Ishikawa (cell line): ENCODE data around the gene PCDH15.

ENCODE experiments used
- EGR1 ChIP-seq: IDR thresholded peaks from 2 replicates; pipeline ENCODE4 v1.6.1; 2012
- FOXM1 ChIP-seq: IDR thresholded peaks from 2 replicates; pipeline ENCODE4 v1.6.1; 2012; ENCODE audit warnings: low read depth, borderline replicate concordance
- TEAD4 ChIP-seq: IDR thresholded peaks from 2 replicates; pipeline ENCODE4 v1.6.1; 2012
- ZBTB7A ChIP-seq: IDR thresholded peaks from 2 replicates; pipeline ENCODE4 v1.6.1; 2012; ENCODE audit warnings: low read depth
- TF ChIP-seq, protein P1 (sequence below): IDR thresholded peaks from 2 replicates; pipeline ENCODE4 v1.6.1; 2012; ENCODE audit warnings: low read depth, mild to moderate bottlenecking
- TF ChIP-seq, protein P2 (sequence below): IDR thresholded peaks from 2 replicates; pipeline ENCODE4 v1.6.1; 2012

- TF ChIP-seq FOXM1 = no peak
- TF ChIP-seq ZBTB7A = no peak
- no peak for TF ChIP-seq TEAD4
- no peak for TF ChIP-seq EGR1
- TF ChIP-seq, protein P1, sequence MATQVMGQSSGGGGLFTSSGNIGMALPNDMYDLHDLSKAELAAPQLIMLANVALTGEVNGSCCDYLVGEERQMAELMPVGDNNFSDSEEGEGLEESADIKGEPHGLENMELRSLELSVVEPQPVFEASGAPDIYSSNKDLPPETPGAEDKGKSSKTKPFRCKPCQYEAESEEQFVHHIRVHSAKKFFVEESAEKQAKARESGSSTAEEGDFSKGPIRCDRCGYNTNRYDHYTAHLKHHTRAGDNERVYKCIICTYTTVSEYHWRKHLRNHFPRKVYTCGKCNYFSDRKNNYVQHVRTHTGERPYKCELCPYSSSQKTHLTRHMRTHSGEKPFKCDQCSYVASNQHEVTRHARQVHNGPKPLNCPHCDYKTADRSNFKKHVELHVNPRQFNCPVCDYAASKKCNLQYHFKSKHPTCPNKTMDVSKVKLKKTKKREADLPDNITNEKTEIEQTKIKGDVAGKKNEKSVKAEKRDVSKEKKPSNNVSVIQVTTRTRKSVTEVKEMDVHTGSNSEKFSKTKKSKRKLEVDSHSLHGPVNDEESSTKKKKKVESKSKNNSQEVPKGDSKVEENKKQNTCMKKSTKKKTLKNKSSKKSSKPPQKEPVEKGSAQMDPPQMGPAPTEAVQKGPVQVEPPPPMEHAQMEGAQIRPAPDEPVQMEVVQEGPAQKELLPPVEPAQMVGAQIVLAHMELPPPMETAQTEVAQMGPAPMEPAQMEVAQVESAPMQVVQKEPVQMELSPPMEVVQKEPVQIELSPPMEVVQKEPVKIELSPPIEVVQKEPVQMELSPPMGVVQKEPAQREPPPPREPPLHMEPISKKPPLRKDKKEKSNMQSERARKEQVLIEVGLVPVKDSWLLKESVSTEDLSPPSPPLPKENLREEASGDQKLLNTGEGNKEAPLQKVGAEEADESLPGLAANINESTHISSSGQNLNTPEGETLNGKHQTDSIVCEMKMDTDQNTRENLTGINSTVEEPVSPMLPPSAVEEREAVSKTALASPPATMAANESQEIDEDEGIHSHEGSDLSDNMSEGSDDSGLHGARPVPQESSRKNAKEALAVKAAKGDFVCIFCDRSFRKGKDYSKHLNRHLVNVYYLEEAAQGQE = no peak
- TF ChIP-seq, protein P2, sequence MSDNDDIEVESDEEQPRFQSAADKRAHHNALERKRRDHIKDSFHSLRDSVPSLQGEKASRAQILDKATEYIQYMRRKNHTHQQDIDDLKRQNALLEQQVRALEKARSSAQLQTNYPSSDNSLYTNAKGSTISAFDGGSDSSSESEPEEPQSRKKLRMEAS = no peak
These were observed 606.2 kb downstream of the PCDH15 start for GRCh38 chr10:54194806-54195205.
